HG02588 (cell line): ENCODE data around the gene SLC25A41.
"Not testable (repeated sequence)": the region's sequence is repeated elsewhere in the genome, so short reads cannot be mapped to it uniquely, and the experiment has no call there.

Experiments used
- ATAC-seq: cut with Tn5 transposase; IDR thresholded peaks from one replicate; pipeline ENCODE4 v1.9.1; 2021; ENCODE audit warnings: mild to moderate bottlenecking, moderate library complexity; ENCODE audit not compliant: unreplicated experiment

Gene SLC25A41

GRCh38 chr19:6412447-6413091 lies 21.0 kb downstream of the SLC25A41 start:
- ATAC-seq: no peak

GRCh38 chr19:6412061-6412446 lies 21.5 kb downstream of the SLC25A41 start:
- ATAC-seq: no peak

GRCh38 chr19:6409346-6409745 lies 24.2 kb downstream of the SLC25A41 start:
- ATAC-seq: no peak

GRCh38 chr19:6406401-6406800 lies 27.2 kb downstream of the SLC25A41 start:
- no peak for ATAC-seq

GRCh38 chr19:6402837-6403608 lies 30.5 kb downstream of the SLC25A41 start:
- ATAC-seq: no peak

- no peak for ATAC-seq
These were observed 31.5 kb downstream of the SLC25A41 start for GRCh38 chr19:6402058-6402457.

- not testable (repeated sequence) for ATAC-seq
These were observed 33.3 kb downstream of the SLC25A41 start for GRCh38 chr19:6400062-6400944.

GRCh38 chr19:6396305-6396704 lies 37.3 kb downstream of the SLC25A41 start:
- ATAC-seq: no peak

GRCh38 chr19:6394831-6395230 lies 38.7 kb downstream of the SLC25A41 start:
- ATAC-seq: no peak

GRCh38 chr19:6393983-6394412 lies 39.6 kb downstream of the SLC25A41 start:
- peak; percentile 25 for ATAC-seq

GRCh38 chr19:6393074-6393982 lies 40.2 kb downstream of the SLC25A41 start, which contains the start of gene GTF2F1:
GTF2F1 (minus strand) TSS chr19:6393164; CDS start chr19:6392995, 169 bp downstream.
- ATAC-seq: peak; percentile 74

- ATAC-seq: peak; percentile 3
These were observed 41.1 kb downstream of the SLC25A41 start for GRCh38 chr19:6392221-6393073.

- ATAC-seq: no peak
These were observed 46.2 kb downstream of the SLC25A41 start for GRCh38 chr19:6387372-6387771.

GRCh38 chr19:6384381-6384780 lies 49.2 kb downstream of the SLC25A41 start:
- ATAC-seq: no peak

- ATAC-seq: no peak
These were observed 50.4 kb downstream of the SLC25A41 start for GRCh38 chr19:6383188-6383587.

- ATAC-seq: no peak
These were observed 52.4 kb downstream of the SLC25A41 start for GRCh38 chr19:6381030-6381750.

GRCh38 chr19:6379744-6380143 lies 53.8 kb downstream of the SLC25A41 start:
- ATAC-seq: no peak

GRCh38 chr19:6378486-6378885 lies 55.1 kb downstream of the SLC25A41 start:
- ATAC-seq: no peak

GRCh38 chr19:6378041-6378440 lies 55.5 kb downstream of the SLC25A41 start:
- no peak for ATAC-seq
